GM19452 (cell line): ENCODE data around the gene HOXD8.

Source experiments
- ATAC-seq: cut with Tn5 transposase; IDR thresholded peaks from one replicate; pipeline ENCODE4 v1.9.1; 2021; ENCODE audit not compliant: unreplicated experiment

The HOXD8 gene

DNA sequence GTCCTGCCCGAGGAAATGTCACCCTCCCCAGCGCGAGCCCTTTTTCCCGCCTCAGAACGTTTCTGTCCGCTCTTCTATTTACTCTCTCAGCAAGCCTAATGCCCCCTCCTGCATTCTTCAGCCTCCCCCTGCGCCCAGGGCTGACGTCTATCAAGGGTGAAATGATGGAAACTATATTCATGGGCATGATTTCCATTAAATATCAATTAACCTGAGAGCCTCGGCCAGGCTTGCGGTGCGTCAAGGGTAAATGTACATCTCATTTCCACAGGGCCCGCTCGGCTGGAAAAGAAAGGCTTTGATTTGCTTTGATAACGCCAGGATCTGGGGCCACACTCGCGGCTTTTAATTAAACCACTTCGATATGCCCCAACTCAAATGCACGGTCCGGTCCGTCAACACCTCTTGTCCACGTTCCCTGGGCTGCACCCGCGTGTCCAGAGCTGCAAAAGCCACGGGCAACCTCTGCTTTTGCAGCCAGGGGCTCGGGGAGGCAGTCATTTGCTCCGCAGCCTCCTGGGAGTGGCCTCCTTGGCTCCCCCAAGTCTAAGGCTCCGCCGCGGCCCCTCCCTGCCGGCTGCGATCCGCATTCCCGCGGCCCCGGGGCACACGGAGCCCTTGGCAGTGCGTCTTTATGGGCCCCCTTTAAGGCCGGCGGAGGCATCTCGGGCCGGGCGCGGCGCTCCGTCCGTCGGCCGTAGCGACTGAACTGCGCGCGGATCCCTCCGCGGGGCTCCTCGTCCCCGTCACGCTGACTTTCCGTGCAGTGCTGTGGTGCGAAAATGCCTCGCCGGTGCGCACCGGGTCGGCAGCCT, at the start of gene HOXD8:
HOXD8 (plus strand) TSS at position 724 of the 815 bp plus-strand sequence. CDS start 662 bp downstream, outside the sequence.
- no peak for ATAC-seq

DNA sequence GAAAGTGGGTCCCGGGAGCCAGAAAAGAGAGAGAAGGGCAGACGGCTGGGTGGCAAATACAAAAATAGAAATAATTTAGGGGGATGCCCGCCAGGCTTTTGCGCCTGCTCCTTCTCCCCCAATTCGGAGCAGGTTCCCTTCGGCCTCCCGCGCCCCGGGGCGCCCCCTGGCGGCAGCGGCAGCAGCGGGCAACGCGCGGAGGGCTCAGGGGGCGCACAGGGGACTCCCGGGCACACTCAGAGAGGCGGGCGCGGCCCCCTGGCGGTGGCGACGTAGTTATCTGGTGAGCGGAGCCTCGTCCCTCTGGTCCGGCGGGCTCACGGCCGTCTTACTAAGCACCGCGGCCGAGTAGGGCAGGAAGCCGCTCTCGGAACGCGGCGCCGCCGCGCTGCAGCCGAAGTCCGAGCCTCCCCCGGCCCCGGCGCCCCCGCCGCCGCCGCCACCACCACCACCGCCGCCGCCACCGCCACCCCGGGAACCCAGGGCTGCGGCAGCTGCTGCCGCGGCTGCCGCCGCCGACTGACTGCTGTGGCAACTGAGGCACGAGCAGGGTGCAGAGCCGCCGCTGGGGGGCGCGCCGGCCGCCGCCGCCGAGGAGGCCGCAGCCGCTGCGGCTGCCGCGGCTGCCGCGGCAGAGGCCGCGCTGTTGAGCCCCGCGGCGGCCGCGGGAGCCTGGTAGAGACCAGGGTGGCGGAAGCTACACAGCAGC, 49.5 kb upstream of the HOXD8 start:
- no peak for ATAC-seq

DNA sequence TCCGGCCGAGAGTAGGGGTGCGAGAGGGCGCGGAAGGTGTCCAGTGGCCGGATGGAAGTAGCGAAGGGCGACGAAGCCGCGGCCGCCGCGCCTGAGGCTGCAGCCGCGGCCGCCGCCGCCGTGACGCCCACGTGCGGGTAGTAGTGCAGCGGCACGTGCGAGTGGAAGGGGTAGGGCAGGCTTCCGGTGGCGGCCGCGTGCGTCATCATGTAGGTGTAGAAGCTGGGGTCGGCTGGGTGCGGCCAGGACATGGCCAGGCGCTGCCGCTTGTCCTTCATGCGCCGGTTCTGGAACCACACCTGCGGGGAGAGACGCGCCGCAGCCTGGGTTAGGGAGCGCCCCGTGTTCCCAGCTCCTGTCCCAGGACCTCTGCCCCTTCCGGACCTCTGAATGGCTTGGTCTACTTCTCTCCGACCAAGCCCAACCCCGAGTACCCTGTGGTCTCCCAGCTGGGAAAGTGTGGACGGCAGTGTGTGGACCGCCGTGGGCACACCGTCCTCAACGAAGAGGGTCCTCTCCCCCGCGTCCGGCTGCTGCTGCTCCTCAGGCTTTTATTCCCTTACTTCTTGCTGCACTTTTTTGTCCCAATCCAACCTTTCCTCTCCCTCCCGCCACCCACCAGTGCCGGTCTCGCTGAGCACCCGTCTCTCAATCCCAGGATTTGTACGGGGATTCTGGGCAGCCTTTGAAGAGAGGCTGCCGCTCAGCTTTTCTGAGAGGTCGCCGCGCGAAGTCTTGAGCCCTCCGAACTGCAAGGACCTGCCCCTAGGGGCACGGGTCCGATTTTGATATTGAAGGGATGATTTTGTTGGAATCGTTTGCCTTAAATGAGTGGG, 48.7 kb upstream of the HOXD8 start:
- no peak for ATAC-seq

DNA sequence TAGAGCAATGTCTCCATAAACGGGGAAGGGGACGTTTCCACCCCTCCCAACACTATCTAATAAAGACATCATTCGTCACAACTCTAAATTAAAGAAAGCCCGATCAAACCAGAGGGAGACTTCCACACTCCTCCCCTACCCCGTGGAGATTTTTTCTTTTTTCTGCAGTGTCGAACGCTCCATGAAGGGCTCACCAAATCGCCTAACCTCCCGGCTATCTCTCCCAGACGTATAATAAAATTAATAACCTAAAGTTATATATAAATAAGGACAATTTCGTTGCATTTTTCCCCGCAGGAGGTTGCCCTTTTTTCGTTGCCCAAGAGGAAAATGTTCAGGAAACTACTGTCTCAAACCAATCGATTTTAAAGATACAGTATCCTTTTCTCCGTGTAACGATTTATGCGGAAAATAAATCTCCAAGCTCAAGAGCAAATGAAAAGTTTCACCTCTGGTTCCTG, 48.1 kb upstream of the HOXD8 start:
- no peak for ATAC-seq

DNA sequence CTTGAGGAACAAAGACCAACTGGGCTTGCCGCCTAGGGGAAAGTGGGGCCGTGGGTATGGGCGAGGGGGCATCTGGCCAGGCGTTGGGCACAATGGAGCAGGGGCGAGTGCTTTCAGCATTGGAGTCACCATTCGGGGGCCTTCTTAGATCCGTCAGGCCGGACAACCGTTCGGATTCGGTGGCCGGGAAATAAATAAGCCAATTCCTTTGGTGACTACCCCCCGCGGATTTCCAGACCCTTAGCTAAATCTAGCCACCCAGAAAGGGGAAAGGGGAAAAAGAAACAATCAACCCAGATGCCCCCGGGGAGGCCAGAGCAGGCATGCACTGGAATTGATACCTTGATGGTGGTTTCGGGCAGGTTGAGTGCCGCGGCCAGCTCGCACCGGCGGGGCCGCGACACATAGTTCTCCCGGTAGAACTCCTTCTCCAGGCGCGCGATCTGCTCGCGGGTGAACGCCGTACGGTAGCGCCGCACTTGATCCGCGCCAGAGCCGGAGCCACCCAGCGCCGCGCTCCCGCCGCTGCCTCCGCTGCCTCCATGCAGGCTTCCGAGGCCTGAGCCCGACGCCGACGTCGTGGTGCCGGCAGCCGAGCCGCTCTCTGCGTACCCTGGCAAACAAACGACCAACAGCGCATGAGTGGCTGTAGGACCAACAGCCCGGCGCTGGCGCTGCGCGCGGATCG, 47.5 kb upstream of the HOXD8 start:
- ATAC-seq: no peak

DNA sequence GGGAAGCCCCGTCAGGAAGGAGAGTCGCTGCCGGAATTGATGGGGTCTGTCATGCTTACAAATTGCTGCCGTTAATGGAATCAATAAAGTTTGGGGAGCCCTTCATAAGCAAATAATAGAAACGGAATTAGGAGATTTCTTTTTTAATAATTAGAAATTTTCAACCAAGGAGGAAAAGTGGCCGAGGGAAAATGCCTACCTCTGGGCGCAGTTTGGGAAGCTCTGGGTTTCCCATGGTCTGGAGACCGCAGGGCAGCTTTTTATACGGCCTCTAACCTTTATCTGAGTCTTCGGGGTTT, 47.0 kb upstream of the HOXD8 start:
- no peak for ATAC-seq

DNA sequence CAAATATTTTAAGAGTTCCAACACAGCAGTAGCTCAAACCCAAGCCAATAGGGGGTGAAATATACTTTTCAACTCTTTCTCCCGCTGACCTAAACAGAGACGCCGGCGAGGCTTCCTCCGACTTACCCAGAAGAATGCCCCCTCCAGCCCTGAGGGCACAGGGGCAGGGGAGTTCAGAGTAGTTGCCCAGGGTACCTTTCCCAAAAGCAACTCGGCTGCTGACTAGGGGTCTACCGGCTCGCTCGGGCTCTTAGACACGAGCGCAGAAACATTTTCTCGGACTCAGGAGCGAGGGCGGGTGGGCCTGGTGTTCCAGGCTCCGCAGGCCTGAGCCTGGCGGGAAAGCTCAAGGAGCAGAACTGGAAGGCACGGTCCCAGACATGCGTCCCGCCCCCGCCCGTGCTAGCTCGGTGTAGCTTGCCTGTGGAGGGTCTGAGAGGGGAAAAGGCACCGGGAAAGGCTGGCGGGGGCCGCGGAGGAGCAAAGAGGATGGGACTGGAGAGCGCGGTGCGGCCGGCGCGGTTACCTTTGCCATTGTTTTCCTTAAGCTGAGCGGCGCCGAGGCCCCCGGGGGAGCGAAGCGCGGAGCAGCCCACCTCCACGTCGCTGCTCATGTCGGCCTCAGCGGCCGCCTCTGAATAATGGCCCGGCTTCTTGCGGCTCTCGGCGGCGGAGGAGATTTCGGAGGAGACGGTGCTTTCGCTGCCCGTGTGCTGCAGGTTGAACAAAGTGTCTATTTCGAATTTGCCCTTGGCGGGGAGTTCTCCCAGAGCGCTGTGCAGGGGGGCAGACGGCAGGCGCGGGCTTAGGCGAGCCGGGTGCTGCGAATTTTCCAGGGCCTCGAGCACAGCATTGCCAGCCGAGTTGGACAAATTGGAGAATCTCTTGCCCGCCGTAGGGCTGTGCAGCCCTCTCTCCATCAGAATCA, 46.4 kb upstream of the HOXD8 start:
- ATAC-seq: no peak

DNA sequence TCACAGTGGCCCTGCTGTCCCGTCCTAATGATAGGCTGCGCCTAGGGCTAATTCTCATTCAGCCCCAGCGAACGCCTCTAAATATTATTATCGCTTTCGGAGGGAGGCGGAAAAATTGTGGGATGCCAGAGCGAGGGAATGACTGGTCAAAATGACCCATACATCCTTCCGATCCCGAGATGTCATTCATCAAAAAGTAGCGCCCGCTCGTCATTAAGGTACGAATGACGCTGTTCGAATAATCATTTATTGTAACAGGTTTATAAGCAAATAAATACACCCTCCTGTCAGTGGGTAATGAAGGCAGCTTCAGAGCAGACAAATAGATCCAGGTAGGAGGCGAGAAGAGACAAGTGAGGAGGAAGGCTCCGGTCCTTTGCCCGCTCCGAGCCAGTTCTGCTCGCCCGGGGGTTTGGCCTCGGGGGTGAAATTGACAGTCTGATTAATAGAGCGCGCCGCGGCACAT, 45.7 kb upstream of the HOXD8 start, which contains the start of gene EVX2:
EVX2 (minus strand) TSS at position 167 of the 466 bp plus-strand sequence. CDS start 186 bp downstream, outside the sequence.
- ATAC-seq: no peak

DNA sequence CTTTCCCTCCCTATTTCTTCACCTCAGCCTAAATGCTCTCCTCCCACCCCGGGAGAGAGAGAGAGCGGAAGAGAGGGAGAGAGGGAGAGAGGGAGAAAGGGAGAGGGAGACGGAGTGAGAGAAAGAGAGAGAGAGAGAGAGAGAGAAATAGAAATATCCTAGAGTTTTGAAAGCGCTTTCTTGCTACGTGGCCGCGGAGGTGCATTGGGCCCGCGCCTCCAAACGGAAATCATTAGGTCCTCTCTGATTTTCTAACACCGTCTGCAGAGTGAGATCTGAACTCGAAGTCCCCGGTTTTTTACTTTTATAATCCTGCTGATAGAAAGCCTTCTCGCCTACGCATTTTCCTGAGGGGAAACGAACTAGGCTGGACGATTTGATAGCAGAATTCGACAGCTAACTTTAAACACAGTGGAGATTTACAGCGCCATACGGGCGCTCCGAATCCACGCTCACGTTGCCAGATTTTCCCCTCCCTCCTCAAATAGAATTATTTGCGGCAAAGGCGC, 44.8 kb upstream of the HOXD8 start:
- no peak for ATAC-seq

DNA sequence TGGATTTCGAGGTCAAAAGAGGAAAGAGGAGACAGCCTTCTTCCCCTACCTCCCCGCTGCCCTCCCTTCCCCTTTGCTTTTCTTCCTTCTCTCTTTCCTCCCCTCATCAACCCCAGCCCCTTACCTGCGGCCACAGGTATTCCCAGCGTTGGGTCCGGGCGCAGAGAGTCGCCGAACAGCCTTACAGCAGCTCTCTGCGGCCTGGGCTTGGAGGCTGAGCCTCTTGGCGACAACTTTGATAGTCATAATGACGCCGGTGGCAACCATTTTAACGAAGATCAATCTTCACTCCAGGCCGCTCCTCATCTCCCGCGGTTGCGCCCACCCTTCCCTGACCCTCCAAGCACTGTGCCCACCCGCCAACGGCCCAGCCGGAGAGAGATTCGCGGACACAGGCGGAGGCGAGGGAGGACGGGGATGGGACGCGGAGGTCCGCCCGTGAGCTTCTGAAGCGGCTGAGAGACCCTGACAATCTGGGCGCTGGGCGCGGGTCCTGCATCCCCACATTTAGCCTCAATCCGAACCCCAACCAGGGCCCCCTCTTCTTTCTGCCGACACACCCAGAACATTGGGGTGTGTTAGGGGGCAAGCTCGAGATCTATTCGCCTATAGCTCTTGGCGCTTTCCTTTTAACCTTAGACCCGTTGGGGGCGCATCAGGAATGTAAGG, 44.3 kb upstream of the HOXD8 start:
- ATAC-seq: no peak

DNA sequence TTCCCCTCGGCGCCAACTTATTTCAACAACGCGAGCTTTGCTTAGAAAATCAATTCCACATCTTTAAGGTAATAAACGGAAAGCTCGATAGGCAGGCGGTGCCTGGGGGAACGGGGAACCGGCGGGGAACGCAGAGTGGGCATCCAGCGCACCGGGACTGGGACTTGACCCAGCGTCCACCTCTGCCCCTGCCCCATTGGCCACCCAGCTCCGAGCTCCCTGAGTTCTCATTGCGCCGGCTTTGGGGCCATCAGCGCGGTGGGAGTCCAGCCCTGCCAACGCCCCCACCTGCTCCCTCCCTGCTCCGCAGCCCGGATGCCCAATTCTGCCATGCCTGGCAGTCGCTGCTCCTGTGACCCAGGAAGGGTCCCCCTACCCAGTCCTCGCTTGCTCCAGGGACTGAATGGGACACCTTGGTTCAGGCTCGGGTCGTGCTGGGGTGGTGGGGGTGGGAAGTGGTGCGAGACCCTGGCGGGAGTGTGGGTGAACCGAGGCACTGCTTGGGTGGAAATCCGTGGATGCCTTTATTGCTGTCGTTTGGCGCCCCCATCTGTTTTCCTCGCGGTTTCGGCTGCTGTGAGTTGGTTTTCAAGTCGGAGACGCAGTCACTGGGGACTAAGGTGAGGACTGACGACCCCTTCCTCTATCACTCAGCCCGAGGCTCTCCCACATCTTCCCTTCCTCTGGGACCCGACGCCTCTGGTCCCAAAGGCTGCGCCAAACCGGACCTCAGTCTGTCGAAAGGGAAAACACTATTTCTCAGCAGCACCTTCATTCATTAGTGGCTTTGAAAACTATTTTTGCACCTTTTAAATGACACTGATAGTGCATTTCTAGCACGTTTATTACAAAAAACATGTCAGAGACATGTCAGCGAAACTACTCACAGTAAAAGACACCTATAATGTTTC, 43.4 kb upstream of the HOXD8 start:
- ATAC-seq: no peak

DNA sequence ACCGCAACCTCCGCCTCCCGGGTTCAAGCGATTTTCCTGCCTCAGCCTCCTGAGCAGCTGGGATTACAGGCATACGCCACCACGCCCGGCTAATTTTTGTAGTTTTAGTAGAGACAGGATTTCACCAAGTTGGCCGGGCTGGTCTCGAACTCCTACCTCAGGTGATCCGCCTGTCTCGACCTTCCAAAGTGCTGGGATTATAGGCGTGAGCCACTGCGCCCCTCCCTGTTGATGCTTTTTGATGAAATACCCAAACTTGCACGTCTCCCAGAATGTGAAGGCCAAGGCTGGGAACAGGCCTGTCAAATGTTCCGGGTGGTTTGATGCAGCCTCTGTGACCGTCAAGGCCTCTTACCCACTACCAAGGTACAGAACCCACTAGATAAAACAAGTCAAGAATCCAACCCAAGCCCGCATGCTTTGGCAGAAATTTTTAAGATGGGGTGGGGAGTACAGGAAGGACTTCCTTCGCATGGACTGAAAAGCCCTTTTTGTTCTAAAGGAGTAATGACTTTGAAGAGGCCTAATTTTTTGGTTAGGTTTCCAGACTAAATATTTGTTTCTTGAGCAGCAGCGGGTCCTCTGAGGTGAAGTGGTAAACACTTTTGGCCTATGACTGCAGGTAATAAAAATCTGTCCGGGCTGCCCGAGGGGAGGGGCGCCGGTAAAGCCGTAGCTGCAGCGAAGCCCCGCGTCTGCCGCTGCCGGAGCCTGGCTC, 42.0 kb upstream of the HOXD8 start:
- no peak for ATAC-seq

DNA sequence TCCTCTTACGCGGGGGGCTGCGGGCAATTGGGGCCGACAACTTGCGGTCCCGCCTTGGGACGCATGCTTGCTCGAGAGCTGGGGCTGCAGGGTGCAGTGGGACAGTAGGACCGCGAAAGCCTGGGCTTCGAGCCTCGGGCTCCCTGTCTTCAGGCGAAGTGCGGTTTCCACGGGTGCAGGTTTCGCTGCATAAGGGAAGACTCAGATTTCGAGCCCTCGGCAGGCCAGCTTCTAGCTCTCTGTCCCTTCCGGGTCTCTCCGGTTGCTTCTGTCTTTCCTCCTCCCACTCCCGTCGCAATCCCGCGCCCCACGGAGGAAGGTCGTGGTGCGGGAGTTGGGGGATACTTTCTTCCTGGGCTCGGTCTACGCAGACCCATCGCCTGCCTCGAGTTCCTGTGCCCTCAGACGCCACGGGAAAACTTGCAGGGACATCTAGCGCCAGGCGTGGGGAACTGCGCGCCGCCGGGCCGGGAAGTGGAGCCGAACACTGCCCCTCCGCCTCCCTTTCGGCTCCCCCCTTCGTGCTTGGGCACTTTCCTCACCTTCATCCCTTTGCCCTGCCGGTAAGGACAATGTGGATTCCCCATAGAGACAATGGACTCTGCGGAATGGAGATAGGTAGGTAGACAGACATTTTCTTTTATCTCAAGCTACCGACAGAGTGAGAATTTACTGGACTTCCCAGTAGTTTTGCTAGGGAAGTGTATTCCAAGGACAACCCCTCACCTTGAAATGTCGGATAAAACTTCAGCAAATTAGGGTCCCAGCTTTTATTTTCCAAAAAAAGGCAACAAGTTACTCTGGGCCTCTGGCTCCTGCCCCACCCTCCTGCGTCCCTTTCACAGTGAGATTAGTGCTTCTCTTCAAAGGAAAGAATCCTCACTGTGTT, 41.2 kb upstream of the HOXD8 start:
- no peak for ATAC-seq

DNA sequence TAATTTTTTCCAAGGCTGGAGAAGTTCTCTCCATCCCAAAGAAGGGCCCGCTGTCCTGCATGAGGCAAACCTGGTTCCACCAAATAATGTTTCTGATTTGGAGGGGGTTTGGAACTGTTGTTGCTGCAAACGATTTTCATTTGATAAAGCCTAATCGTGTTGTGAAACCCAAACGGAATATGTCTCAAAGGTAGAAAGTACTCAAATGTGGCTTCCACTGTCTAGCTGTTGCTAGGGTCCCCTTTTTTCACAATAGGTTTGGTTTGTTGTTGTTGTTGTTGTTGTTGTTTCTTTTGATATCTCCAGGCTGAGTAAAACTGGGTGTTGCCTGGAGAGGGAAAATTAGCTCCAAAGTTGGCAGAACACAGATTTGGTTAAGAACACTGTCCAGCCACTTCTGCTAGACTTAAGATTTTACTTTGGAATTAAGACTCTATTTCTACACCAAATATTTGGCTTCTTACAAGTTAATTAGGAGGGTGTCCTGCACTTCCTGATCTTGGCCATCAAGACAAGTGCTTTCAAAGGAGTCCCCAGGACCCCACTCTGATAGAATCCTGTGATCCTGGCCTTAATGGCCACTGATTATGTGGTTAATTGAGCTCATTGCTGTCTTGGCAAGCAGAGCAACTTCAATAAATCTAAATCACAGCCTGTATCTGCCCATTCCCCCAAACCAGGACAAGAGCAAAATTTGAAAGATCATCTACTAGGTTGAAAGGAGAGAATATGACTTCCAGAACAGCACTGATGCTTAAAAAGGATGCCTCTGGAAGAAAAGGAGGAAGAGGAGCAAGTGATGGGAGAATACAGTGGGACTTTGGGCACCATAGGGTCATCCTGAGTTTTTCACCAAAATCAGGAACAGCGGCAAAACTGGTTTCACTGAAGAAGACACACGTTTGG, 40.3 kb upstream of the HOXD8 start:
- ATAC-seq: no peak

DNA sequence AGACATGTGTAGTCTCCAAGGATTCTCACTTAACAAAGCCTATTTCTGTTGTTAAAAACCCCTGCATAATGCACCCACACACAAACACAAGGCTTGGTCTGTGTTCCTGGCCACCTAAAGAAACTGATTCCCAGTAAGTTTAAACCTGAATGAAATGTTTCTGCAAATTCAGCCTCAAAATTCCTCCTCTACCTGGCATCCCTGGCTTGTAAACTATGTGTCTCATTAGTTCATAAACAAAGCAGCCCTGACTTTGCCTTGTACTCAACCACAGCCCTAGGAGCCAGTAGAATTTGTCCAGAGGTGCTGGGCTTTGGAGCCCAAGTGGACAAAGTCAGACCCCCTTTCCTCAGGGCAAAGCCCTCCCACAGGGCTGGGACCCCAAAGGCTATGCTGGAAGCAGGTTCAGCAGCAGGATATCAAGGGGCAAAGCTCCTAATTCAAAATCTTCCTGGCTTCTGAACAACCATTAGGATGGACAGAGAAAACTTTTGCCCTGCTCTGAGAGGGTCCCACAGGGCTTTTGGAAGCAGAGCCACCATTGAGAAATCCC, 39.6 kb upstream of the HOXD8 start:
- no peak for ATAC-seq
